ENCODE results near the gene MGAT3.

Gene MGAT3

GRCh38 chr22:39419911-39420310 is 36.9 kb upstream of the MGAT3 start:
- no peak overlapping the region for H3K4me3 ChIP-seq (ENCODE audit: low read length)
- no peak for DNase-seq (ENCODE audit: low read depth)
- no peak for TF ChIP-seq CTCF (IDR thresholded peaks at IDR 0.05; ENCODE audit: insufficient read depth, low read depth, low read length, missing control alignments)

GRCh38 chr22:39421691-39422090 is 35.1 kb upstream of the MGAT3 start:
- no peak overlapping the region for H3K4me3 ChIP-seq (ENCODE audit: low read length)
- no peak for TF ChIP-seq CTCF (IDR thresholded peaks at IDR 0.05; ENCODE audit: insufficient read depth, low read depth, low read length, missing control alignments)
- DNase-seq (ENCODE audit: low read depth) = no peak

GRCh38 chr22:39422101-39422500 is 34.7 kb upstream of the MGAT3 start:
- H3K4me3 ChIP-seq (ENCODE audit: low read length) = no peak overlapping the region
- DNase-seq (ENCODE audit: low read depth) = no peak
- no peak for TF ChIP-seq CTCF (IDR thresholded peaks at IDR 0.05; ENCODE audit: insufficient read depth, low read depth, low read length, missing control alignments)

GRCh38 chr22:39422721-39423120 is 34.1 kb upstream of the MGAT3 start:
- H3K4me3 ChIP-seq (ENCODE audit: low read length) = no peak overlapping the region
- no peak for TF ChIP-seq CTCF (IDR thresholded peaks at IDR 0.05; ENCODE audit: insufficient read depth, low read depth, low read length, missing control alignments)
- no peak for DNase-seq (ENCODE audit: low read depth)

- no peak for DNase-seq (ENCODE audit: low read depth)
- no peak for TF ChIP-seq CTCF (IDR thresholded peaks at IDR 0.05; ENCODE audit: insufficient read depth, low read depth, low read length, missing control alignments)
- no peak overlapping the region for H3K4me3 ChIP-seq (ENCODE audit: low read length)
These were observed 32.8 kb upstream of the MGAT3 start for GRCh38 chr22:39423976-39424375.

GRCh38 chr22:39426380-39427043 is 30.3 kb upstream of the MGAT3 start:
- no peak for TF ChIP-seq CTCF (IDR thresholded peaks at IDR 0.05; ENCODE audit: insufficient read depth, low read depth, low read length, missing control alignments)
- no peak for DNase-seq (ENCODE audit: low read depth)
- no peak overlapping the region for H3K4me3 ChIP-seq (ENCODE audit: low read length)
